ENCODE measurements around the gene ATP6V1G2. TPM values are rescaled to one million over a fixed set of nuclear protein-coding genes. Genes with fewer than 3 reads are reported as not detected.

ATP6V1G2 gene
- total RNA-seq, 2 experiments from 2014 or later = 3.8 to 14.1 TPM

DNA sequence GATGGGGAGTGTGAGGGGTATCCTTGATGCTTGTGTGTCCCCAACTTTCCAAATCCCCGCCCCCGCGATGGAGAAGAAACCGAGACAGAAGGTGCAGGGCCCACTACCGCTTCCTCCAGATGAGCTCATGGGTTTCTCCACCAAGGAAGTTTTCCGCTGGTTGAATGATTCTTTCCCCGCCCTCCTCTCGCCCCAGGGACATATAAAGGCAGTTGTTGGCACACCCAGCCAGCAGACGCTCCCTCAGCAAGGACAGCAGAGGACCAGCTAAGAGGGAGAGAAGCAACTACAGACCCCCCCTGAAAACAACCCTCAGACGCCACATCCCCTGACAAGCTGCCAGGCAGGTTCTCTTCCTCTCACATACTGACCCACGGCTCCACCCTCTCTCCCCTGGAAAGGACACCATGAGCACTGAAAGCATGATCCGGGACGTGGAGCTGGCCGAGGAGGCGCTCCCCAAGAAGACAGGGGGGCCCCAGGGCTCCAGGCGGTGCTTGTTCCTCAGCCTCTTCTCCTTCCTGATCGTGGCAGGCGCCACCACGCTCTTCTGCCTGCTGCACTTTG lies 29.0 kb upstream of the ATP6V1G2 start, which contains the start of gene TNF:
Gene TNF, plus strand, starts transcription at position 231 of the 567 bp plus-strand sequence. Its CDS starts 177 bp downstream, at position 408.
- ChIA-PET POLR2A (interaction anchor here (0.9 to 2.1 kb wide), 13 partner anchors 8 to 460 kb away, joined by 3 to 10 read pairs (median 5); partner anchors contain the start of genes DDX39B and NFKBIL1), CTCF (ENCODE audit: unreplicated experiment) (interaction anchor here (1.3 to 1.8 kb wide), 3 partner anchors 7 to 22 kb away, joined by 3 to 5 read pairs (median 3); partner anchors contain the start of gene LST1)
- BruUV-seq (replicated peaks) = no TSS peak
- no peaks in the 10 kb centered on the region for H3K9me3 ChIP-seq (ENCODE audit: low read length)
- H3K27ac ChIP-seq (ENCODE audit: low read depth, low read length, poor library complexity, severe bottlenecking) = peak within 1 kb of the TSS; percentile 42
- peak within 1 kb of the TSS; percentile 86 for H3K4me2 ChIP-seq (ENCODE audit: low read length)
- no peaks in the 10 kb centered on the region for H4K20me1 ChIP-seq (ENCODE audit: insufficient read depth, low read length)
- DNase-seq (ENCODE audit: low spot score) = peak; percentile 61
- H3K79me2 ChIP-seq (ENCODE audit: insufficient read depth, low read depth, low read length) = peaks cover 14% of the 10 kb centered on the region; the same call in 1 of the 2 replicates
- TF ChIP-seq EZH2phosphoT487 (IDR thresholded peaks at IDR 0.05; ENCODE audit: borderline replicate concordance, low read depth, low read length) = no peak
- TF ChIP-seq, protein P1, sequence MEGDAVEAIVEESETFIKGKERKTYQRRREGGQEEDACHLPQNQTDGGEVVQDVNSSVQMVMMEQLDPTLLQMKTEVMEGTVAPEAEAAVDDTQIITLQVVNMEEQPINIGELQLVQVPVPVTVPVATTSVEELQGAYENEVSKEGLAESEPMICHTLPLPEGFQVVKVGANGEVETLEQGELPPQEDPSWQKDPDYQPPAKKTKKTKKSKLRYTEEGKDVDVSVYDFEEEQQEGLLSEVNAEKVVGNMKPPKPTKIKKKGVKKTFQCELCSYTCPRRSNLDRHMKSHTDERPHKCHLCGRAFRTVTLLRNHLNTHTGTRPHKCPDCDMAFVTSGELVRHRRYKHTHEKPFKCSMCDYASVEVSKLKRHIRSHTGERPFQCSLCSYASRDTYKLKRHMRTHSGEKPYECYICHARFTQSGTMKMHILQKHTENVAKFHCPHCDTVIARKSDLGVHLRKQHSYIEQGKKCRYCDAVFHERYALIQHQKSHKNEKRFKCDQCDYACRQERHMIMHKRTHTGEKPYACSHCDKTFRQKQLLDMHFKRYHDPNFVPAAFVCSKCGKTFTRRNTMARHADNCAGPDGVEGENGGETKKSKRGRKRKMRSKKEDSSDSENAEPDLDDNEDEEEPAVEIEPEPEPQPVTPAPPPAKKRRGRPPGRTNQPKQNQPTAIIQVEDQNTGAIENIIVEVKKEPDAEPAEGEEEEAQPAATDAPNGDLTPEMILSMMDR (conservative IDR thresholded peaks at IDR 0.05; ENCODE audit: low read length) = no peak
- intact Hi-C loops (cut with micrococcal nuclease; ENCODE audit: unreplicated experiment) = no loop called here
- peak within 1 kb of the TSS; percentile 69 for H3K4me3 ChIP-seq (ENCODE audit: low read depth, low read length, poor library complexity, severe bottlenecking)
- peaks cover 88% of the 10 kb centered on the region for H3K4me1 ChIP-seq (ENCODE audit: insufficient read depth, low read length, poor library complexity, severe bottlenecking)
- H3K9me2 ChIP-seq (ENCODE audit: insufficient read depth, low read length) = no peaks in the 10 kb centered on the region
- H2AFZ ChIP-seq (ENCODE audit: low read length) = peak within 1 kb of the TSS; percentile 57
- peaks cover 12% of the 10 kb centered on the region; the same call in 1 of the 2 replicates for H3K36me3 ChIP-seq (ENCODE audit: insufficient read depth, low read length)

DNA sequence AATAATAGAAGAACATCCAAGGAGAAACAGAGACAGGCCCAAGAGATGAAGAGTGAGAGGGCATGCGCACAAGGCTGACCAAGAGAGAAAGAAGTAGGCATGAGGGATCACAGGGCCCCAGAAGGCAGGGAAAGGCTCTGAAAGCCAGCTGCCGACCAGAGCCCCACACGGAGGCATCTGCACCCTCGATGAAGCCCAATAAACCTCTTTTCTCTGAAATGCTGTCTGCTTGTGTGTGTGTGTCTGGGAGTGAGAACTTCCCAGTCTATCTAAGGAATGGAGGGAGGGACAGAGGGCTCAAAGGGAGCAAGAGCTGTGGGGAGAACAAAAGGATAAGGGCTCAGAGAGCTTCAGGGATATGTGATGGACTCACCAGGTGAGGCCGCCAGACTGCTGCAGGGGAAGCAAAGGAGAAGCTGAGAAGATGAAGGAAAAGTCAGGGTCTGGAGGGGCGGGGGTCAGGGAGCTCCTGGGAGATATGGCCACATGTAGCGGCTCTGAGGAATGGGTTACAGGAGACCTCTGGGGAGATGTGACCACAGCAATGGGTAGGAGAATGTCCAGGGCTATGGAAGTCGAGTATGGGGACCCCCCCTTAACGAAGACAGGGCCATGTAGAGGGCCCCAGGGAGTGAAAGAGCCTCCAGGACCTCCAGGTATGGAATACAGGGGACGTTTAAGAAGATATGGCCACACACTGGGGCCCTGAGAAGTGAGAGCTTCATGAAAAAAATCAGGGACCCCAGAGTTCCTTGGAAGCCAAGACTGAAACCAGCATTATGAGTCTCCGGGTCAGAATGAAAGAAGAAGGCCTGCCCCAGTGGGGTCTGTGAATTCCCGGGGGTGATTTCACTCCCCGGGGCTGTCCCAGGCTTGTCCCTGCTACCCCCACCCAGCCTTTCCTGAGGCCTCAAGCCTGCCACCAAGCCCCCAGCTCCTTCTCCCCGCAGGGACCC lies 28.0 kb upstream of the ATP6V1G2 start:
- Histone ChIP-seq H4K20me1 (ENCODE audit: insufficient read depth, low read length) (no peaks in the 10 kb centered on the region), H3K36me3 (ENCODE audit: insufficient read depth, low read length) (peaks cover 11% of the 10 kb centered on the region; the same call in 1 of the 2 replicates), H3K9me2 (ENCODE audit: insufficient read depth, low read length) (no peaks in the 10 kb centered on the region), H2AFZ (ENCODE audit: low read length) (peak overlapping the region; percentile 57; the same call in 1 of the 2 replicates), H3K4me1 (ENCODE audit: insufficient read depth, low read length, poor library complexity, severe bottlenecking) (peaks cover 88% of the 10 kb centered on the region), H3K27ac (ENCODE audit: low read depth, low read length, poor library complexity, severe bottlenecking) (peak overlapping the region; percentile 1), H3K4me3 (ENCODE audit: low read depth, low read length, poor library complexity, severe bottlenecking) (peak overlapping the region; percentile 69), H3K4me2 (ENCODE audit: low read length) (peak overlapping the region; percentile 86), H3K9me3 (ENCODE audit: low read length) (no peaks in the 10 kb centered on the region), H3K79me2 (ENCODE audit: insufficient read depth, low read depth, low read length) (peaks cover 14% of the 10 kb centered on the region; the same call in 1 of the 2 replicates)
- intact Hi-C loops (cut with micrococcal nuclease; ENCODE audit: unreplicated experiment) = no loop called here
- BruUV-seq (replicated peaks) = no TSS peak
- CTCF ChIA-PET (ENCODE audit: unreplicated experiment) = interaction anchor here (0.6 to 1.3 kb wide), 6 partner anchors 8 to 23 kb away, joined by 3 to 5 read pairs (median 4); partner anchors contain the start of gene NCR3
- TF ChIP-seq, protein P1 (conservative IDR thresholded peaks at IDR 0.05; ENCODE audit: low read length) = peak; percentile 64
- TF ChIP-seq EZH2phosphoT487 (IDR thresholded peaks at IDR 0.05; ENCODE audit: borderline replicate concordance, low read depth, low read length) = no peak
- no peak for DNase-seq (ENCODE audit: low spot score)
- POLR2A ChIA-PET = interaction anchor here (0.6 to 2.1 kb wide), 12 partner anchors 9 to 458 kb away, joined by 3 to 10 read pairs (median 5); partner anchors contain the start of genes DDX39B and LST1

Measured in OCI-LY7 (cell line).